ENCODE results near the gene EBLN1.

Gene EBLN1

DNA sequence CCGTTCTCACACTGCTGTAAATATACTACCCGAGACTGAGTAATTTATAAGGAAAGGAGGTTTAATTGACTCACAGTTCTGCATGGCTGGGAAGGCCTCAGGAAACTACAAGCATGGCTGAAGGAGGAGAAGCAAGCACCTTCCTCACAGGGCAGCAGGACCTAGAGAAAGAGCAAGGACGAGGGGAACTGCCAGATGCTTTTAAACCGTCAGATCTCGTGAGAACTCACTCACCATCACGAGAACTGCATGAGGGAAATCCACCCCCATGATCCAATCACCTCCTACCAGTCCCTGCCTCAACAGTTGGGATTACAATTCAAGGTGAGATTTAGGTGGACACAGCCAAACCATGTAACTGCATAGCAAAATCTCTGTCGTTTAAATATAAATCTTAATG lies at the start of gene EBLN1:
Gene EBLN1, minus strand, starts transcription at position 174 of the 400 bp plus-strand sequence. CDS start 8,032 bp downstream, outside the sequence.
- TF ChIP-seq, protein P1, sequence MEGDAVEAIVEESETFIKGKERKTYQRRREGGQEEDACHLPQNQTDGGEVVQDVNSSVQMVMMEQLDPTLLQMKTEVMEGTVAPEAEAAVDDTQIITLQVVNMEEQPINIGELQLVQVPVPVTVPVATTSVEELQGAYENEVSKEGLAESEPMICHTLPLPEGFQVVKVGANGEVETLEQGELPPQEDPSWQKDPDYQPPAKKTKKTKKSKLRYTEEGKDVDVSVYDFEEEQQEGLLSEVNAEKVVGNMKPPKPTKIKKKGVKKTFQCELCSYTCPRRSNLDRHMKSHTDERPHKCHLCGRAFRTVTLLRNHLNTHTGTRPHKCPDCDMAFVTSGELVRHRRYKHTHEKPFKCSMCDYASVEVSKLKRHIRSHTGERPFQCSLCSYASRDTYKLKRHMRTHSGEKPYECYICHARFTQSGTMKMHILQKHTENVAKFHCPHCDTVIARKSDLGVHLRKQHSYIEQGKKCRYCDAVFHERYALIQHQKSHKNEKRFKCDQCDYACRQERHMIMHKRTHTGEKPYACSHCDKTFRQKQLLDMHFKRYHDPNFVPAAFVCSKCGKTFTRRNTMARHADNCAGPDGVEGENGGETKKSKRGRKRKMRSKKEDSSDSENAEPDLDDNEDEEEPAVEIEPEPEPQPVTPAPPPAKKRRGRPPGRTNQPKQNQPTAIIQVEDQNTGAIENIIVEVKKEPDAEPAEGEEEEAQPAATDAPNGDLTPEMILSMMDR (IDR thresholded peaks at IDR 0.05) = no peak
- no peak for DNase-seq (ENCODE audit: low spot score)
- H3K27ac ChIP-seq = no peak within 1 kb of the TSS

GRCh38 chr10:22265839-22266537 lies 48.2 kb upstream of the EBLN1 start:
- no peak overlapping the region for H3K27ac ChIP-seq
- TF ChIP-seq, protein P1 (IDR thresholded peaks at IDR 0.05) = no peak
- DNase-seq (ENCODE audit: low spot score) = no peak

More for the DNA sequence above, at the start of gene EBLN1:
- H3K4me3 ChIP-seq = no peak within 1 kb of the TSS

DNA sequence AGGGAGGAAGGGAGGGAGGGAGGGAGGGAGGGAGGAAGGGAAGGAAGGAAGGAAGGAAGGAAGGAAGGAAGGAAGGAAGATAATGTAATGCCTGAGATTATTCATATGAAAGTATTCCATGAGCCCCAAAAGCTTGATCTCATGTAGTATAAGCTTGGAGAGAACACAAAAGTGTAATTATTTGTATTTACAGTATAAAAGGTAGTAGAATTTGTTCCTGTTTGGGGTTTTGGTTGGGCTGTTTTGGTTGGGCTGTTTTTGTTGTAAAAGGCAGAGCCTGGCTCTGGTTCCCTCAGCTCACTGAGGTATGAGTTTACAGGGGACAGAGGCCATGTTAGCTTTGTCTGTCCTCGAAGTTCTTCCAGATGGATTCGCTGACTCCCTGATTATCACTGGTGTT lies 45.3 kb upstream of the EBLN1 start:
- no peak overlapping the region for H3K27ac ChIP-seq
- TF ChIP-seq, protein P1 (IDR thresholded peaks at IDR 0.05) = no peak
- no peak overlapping the region for H3K4me3 ChIP-seq
- DNase-seq (ENCODE audit: low spot score) = no peak

More at GRCh38 chr10:22265839-22266537, 48.2 kb upstream of the EBLN1 start:
- H3K4me3 ChIP-seq = no peak overlapping the region

DNA sequence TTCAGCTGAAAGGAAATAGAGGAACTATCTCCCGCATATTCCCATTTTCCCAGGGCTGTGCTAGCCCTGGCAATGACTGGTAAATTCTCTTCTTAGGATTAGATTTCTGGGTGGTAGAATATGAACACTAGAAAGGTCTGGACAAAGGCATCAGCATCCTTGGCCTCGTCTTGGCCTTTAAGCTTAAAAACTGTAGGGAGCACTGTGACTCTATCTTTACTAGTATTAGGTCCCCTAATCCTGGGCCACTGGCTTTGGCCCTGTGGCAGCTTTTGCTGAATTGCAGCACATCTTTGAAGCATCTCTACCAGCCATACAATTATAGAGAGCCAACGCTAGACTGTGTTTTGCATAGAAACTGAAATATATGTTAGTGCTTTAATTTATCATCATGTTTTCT lies 41.5 kb upstream of the EBLN1 start:
- no peak overlapping the region for H3K4me3 ChIP-seq
- TF ChIP-seq, protein P1 (IDR thresholded peaks at IDR 0.05) = no peak
- no peak overlapping the region for H3K27ac ChIP-seq
- no peak for DNase-seq (ENCODE audit: low spot score)

DNA sequence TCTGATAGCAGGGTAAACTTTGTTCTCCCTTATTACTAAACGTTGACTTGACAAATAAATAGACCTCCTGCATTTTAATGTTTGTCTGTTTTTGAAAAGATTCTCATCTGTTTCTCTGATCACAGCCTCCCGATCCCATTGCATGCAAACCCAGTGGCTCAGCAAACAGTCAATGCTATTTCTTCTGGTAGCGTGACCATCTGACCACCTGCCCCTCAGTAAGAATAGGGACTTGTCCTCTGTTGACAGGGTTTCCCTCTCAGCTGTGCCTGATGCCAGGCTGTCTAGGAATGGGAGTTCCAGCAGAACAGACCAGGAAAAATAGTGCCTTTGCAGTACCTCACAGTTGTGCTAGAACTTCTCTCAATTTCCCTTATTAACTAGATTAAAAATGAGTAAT lies 40.7 kb upstream of the EBLN1 start:
- no peak for DNase-seq (ENCODE audit: low spot score)
- H3K4me3 ChIP-seq = no peak overlapping the region
- TF ChIP-seq, protein P1 (IDR thresholded peaks at IDR 0.05) = no peak
- H3K27ac ChIP-seq = no peak overlapping the region

GRCh38 chr10:22253580-22253882 lies 35.7 kb upstream of the EBLN1 start:
- Histone ChIP-seq H3K27ac (peak overlapping the region; percentile 90 to 92), H3K4me3 (peak overlapping the region; percentile 76)
- DNase-seq (ENCODE audit: low spot score) = no peak
- TF ChIP-seq, protein P1 (IDR thresholded peaks at IDR 0.05) = no peak

All from coronary artery (tissue), 2 donors.